Stimulated activated naive CD8-positive, alpha-beta T cell treated with anti-CD3 and anti-CD28 coated beads, Interleukin-15, Interleukin-2, amounts not matched to agents 100 U/mL and 50 U/mL, for 24 hours (primary cell): ENCODE results near the gene THEMIS.
"Not testable (repeated sequence)": the region's sequence is repeated elsewhere in the genome, so short reads cannot be mapped to it uniquely, and the experiment has no call there.

Source experiments
- ATAC-seq: fragments of 150-1000 bp; cut with Tn5 transposase; one replicate; pipeline ENCODE4 v1.10.0; 2021
- DNase-seq: peaks from one replicate; pipeline ENCODE4 v3.0.0; 2021

The THEMIS gene

GRCh38 chr6:127914240-127914639, 13.4 kb upstream of the THEMIS start:
- DNase-seq (no peak), ATAC-seq (no peak)

- DNase-seq, result no peak
- ATAC-seq, result no peak
Measured at GRCh38 chr6:127912914-127913313, 12.1 kb upstream of the THEMIS start.

GRCh38 chr6:127907960-127908640, 7.2 kb upstream of the THEMIS start:
- ATAC-seq (peak; percentile 83), DNase-seq (no peak)

GRCh38 chr6:127904160-127904559, 3.3 kb upstream of the THEMIS start:
- no peak for DNase-seq

DNA sequence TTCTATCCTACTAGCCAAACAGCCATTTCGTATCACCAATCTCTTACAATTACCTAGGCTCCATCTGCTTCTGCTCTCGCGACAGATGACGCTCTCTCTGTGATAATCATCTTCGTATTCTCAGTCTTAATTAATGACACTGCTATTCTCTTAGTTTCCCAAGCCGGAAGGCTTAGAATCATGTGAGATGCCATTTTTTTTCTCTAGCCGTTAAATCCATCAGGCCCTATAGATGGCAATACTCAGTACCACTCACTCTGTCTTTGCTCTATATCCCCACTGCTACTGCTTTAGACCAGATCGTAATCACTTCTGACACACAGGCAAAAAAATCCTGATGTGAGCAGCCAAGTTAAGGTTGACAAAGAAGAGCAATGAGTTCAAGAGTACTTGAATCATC, 2.1 kb upstream of the THEMIS start:
- ATAC-seq, result peak; percentile 60
- DNase-seq, result no peak

More at GRCh38 chr6:127904160-127904559, 3.3 kb upstream of the THEMIS start:
- no peak for ATAC-seq

DNA sequence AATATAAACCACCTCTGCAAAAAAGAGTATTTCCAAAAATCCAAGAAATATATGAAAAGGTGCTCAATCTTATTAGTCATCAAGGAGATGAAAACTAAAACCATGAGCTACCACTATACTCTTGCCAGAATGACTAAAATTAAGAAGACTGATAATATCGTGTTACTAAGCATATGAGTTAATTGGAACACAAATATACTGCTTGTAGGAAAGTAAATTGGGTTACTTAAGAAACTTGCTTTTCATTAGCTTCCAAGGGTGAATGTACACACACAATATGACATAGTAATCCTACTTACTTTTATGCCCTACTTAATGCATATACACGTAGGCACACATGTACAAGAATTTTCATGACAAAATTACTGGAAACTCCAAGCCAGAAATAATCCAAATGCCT, 3.4 kb downstream of the THEMIS start:
- ATAC-seq (peak; percentile 73), DNase-seq (no peak)

DNA sequence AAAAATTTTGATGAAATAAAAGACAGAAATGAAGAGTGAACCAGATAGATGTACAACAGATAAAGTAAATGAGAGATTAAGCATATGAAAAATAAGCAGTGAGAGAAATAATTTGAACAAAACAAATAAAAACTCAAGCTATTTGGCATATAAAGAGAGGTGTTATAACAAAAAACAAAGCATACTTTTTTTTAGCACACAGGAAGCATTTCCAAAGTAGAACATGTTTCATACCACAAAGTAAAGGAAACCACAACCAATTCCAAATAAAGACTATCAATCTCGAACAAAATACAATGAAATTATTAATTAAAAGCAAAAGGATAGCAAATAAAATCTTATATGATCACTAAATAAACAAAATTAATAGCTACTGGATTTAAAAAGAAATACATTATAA, 6.8 kb downstream of the THEMIS start:
- DNase-seq (no peak), ATAC-seq (no peak)

- DNase-seq, result peak; percentile 50
- ATAC-seq, result peak; percentile 83
Measured at GRCh38 chr6:127893541-127893940, 7.3 kb downstream of the THEMIS start.

DNA sequence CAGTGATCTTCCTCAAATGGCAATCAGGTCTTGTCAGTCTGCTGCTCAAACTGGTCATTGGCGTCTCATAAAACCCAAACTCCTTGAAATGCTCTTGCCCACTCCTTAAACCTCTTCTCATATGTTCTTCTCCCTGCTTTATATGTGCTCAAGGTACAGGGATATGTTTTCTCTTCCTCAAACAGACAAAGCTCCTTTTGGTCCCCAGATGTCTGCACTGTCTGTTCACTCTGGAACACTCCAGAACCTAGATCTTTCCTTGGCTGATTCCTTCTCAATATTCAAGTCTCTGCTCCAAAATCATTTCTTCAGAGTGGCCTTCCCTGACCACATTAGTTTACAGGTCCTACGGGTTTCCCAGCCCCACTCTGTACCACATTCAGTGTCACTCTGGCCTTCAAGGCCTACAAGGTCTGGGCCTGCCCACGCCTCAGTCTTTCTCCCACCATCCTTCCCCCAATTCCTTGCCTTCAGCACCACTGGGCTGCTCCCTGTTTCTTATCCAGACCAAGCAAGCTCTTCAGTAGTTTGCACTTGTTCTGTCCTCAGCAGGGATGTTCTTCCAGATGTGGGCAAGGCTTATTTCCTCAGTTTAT, 9.0 kb downstream of the THEMIS start:
- DNase-seq (no peak), ATAC-seq (peak; percentile 41)

DNA sequence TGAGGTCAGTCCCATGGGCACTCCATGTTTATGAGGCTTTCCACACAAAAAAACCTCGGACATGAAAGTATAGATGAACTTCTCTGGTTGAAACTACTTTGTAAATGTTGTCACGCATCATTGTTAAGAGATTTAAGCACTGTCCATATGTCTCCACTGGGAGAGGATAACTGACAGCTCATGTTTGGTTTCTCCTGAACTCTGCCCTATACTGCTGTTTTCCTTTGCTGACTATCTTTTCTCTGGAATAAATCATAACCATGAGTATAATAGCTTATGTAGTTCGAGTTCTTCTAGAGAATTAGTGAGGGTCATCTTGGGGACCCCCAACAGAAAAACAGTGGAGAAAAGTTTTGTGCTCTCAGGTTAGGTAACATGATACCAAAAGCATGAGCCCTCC, 14.3 kb downstream of the THEMIS start:
- ATAC-seq, result peak; percentile 38
- DNase-seq, result no peak

DNA sequence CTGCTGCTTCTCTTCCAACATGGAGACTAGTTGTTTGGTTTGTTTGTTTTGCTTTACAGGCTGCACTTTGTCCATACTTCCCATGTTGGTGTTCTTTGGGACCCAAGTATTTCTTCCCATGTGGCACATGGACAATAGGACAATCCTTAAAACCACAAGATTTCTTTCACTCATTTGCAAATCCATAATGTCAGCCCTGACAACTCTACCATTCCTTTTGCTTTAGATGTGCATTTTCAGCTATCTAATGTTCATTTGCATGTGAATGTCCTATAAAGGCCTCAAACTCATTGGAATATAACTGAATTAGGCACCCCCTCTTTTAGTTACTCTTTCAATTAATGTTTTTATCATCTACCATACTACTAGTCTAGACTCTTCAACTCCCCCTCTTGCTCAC, 16.7 kb downstream of the THEMIS start:
- ATAC-seq (no peak), DNase-seq (no peak)

- ATAC-seq, DNase-seq: not testable (repeated sequence)
Measured at GRCh38 chr6:127881949-127882348, 18.9 kb downstream of the THEMIS start.

- peak; percentile 11 for ATAC-seq
- no peak for DNase-seq
Measured at GRCh38 chr6:127880429-127880828, 20.4 kb downstream of the THEMIS start.

DNA sequence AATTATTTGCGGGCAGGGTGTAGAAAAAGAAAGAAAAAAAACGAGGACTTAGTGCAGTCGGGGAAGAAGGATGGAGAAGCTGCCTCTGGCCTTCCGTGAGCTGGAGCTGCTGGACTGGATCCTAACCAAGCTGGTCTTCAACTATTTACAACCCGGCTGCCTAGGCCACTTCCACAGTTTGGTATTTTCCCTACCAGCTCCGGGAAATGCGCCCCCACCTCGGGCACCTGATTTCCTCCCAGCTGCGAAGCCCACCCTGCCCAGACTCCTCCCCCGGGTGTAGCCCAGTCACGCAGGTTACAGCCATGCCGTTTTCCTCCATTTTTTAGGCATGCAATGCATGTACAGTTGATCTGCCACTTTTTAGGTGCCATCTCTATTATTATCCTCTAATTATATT, 21.2 kb downstream of the THEMIS start:
- ATAC-seq, result peak; percentile 74
- DNase-seq, result peak; percentile 74

DNA sequence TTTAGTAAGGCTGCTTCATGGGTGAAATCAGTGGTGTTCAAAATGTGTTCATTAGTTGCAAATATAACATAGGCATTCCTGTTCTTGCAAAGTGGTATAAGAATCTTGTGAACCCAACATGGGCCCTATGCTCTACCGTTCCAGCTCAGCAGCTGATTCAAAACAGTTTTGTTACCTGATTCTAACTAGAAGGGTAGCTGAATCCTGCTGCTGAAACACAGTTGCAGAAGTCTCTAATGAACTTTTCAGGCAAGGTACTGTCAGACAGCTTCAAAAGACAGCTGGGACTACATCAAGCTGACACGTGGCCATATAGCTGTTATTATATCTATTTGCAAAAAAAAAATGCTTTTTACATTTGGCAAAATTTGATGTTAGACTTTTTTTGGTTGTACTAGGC, 22.7 kb downstream of the THEMIS start:
- DNase-seq (no peak), ATAC-seq (no peak)

DNA sequence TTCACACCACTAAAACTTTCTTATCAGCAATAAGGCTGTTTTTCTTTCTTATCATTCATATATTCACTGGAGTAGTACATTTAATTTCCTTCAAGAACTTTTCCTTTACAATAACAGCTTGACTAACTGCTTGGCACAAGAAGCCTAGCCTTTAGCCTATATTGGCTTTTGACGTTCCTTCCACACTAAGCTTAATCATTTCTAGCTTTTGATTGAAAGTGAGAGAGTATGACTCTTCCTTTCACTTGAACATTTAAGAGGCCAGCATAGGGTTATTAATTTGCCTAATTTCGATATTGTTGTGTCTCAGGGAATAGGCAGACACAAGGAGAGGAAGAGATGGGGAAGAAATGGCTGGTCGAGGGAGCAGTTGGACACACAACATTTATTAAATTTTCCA, 23.6 kb downstream of the THEMIS start:
- ATAC-seq, result peak; percentile 75
- no peak for DNase-seq

GRCh38 chr6:127869772-127870404, 31.0 kb downstream of the THEMIS start:
- ATAC-seq (peak; percentile 57), DNase-seq (no peak)

- ATAC-seq (no peak), DNase-seq (no peak)
Measured at GRCh38 chr6:127869183-127869582, 31.7 kb downstream of the THEMIS start.

DNA sequence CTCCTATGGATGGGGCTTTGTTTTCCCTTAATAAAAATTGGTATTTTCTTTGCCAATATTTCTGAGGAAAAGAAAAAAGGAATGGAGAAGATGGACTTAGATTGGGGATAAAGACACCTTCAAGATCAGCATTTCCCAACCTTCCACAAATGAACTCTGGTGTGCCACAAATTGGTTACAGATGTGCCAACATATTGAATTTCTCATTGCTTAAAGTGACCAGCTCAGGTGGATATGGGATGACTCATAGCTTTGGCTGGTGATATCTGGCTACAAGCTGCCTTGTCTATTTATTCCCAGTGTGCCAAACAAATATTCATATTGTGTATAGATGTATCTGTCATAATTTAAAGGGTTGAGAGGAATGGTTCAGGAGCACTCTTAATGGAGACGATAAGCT, 32.5 kb downstream of the THEMIS start:
- no peak for ATAC-seq

GRCh38 chr6:127866766-127867165, 34.1 kb downstream of the THEMIS start:
- ATAC-seq, result no peak

More for the DNA sequence above, 32.5 kb downstream of the THEMIS start:
- no peak for DNase-seq

DNA sequence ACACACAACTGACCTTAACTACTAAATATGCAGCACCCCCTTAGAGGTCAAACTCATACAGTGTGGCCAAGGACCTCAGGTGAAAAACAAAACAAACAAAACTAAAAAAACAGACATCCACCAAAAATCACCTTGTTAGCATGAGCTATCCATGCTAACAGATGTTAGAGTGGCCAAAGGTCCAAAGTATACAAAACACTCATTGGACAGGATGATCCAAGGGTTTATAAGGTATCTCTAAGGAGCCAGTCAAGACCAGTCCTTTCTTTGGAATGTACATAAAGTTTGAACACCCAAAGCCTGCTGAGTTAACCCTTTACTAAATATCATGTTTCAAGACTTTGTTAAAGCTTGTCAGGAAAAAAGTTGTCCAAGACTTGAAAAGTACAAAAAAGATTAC, 35.8 kb downstream of the THEMIS start:
- ATAC-seq, result no peak
- DNase-seq, result no peak

More at GRCh38 chr6:127866766-127867165, 34.1 kb downstream of the THEMIS start:
- DNase-seq, result no peak

GRCh38 chr6:127864701-127865100, 36.2 kb downstream of the THEMIS start:
- DNase-seq (no peak), ATAC-seq (no peak)

GRCh38 chr6:127860723-127861122, 40.1 kb downstream of the THEMIS start:
- ATAC-seq (no peak), DNase-seq (no peak)

GRCh38 chr6:127859956-127860355, 40.9 kb downstream of the THEMIS start:
- ATAC-seq, result no peak
- DNase-seq, result no peak
